ENCODE measurements around the gene TNRC6C.

TNRC6C gene

GRCh38 chr17:78116411-78116810 is 157.9 kb downstream of the TNRC6C start:
- DNase-seq = no peak

DNA sequence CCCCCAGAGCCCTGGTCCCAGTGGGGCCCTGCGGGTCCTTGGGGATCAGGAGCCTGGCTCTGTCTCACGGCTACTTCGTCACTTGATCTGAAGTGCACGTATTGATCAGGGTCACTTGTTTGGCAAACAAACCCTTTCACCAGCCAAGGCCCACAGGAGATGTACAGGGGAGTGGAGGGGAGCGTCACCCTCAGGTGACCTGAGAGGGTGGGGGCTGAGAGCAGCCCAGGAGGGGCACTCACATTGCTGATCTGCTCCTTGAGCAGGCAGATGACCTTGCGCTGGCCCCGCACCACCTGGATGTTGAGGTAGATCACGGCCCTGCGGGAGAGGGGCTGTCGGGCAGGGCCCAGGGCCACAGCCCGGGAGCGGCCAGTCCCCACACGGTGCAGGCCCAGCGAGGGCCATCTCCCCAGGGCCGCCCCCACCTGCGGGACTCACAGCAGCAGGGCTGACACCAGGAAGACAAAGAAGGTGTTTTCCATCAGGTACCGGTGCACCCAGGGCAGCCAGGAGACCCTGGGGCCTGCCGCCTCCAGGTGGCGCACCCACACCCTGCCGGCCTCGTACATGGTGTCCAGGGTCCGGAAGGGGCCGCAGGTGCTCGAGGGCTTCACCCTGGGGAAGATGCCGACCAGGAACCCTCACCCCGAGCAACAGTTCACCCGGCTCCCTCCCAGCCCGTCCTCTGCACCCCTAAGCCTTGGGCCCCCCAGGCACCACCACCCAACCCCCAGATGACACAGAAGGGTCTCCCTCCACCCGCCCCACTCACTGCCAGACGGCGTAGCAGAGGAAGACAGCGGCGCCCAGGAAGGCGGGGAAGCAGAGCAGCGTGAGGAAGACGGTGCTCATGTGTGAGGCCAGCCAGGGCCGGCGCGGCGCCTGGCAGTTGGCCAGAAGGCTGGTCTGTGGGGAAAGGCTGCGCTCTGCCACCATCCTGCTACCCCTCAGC is 158.8 kb downstream of the TNRC6C start:
- DNase-seq = no peak

GRCh38 chr17:78118801-78119241 is 160.3 kb downstream of the TNRC6C start:
- no peak for DNase-seq

GRCh38 chr17:78120537-78120936 is 162.0 kb downstream of the TNRC6C start:
- no peak for DNase-seq

- DNase-seq = peak; percentile 50
These were observed 162.7 kb downstream of the TNRC6C start for GRCh38 chr17:78120971-78121800.

DNA sequence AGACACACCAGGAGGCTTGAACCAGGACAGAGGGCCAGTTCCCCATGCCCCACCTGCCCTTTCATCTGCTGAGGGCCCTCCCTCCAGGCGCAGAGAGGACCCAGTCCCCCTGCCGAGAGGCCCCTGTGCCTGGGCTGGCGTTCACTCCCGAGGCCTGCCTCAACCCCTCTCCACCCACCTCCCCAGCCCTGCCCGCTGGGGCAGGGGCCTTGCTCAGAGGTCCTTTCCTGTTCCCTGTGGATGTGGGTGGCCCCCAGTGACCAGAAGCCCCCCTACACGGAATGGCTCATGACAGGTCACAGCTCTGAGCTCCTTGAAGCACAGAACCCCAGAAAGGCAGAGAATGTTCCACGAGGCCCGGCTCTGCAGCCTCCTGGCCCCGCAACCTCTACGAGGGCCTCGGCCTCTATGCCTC is 163.3 kb downstream of the TNRC6C start:
- DNase-seq = no peak

- no peak for DNase-seq
These were observed 163.9 kb downstream of the TNRC6C start for GRCh38 chr17:78122216-78122930.

GRCh38 chr17:78122931-78123249 is 164.4 kb downstream of the TNRC6C start:
- DNase-seq = no peak

GRCh38 chr17:78123258-78123929 is 164.9 kb downstream of the TNRC6C start:
- DNase-seq = no peak

DNA sequence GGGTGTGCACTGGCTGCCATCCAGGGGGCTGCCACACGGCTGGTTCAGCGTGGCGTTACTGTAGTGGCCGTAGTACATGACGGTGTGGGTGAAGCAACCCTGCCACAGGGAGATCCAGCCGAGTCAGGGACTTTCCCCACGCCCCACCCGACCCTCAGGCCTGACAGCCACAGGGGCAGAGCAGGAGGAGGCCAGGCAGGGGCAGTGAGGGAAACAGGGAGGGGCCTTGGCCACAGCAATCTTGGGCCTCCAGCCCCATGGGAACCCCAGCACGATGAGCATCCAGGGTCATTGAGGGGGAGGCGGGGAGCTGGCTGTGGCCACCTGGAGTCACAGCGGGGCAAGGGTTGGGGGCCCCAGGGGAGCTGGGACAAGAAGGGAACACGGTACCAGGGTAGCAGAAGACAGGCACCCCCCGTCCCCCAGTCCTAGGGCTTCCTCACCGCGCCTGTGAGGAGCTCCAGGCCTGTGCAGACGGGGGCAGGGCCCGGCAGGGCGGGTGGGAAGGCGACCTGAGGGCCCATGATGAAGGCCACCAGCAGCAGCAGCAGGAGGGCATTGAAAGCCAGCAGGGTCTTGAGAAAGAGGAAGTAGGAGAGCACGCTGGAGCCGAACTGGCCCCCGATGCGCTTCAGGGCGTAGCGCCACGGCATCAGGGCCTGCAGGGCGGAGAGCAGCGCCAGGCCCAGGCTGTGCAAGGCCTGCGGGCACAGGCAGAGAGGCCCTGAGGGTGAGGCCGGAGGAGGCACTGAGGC is 165.8 kb downstream of the TNRC6C start:
- no peak for DNase-seq

DNA sequence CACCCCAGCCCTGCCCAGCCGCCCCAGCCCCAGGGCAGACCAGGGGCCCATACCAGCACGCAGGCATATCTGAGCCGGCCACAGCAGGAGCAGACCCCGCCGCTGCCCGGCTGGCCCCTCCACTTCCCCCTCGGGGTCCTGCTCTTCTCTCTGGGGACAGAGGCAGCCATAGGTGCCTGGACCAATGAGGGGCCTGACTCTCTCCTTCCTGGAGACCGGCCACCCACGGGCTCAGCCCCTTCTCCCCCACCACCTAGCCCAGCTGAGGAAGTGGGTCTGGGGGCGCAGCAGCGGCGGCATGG is 166.3 kb downstream of the TNRC6C start:
- no peak for DNase-seq

DNA sequence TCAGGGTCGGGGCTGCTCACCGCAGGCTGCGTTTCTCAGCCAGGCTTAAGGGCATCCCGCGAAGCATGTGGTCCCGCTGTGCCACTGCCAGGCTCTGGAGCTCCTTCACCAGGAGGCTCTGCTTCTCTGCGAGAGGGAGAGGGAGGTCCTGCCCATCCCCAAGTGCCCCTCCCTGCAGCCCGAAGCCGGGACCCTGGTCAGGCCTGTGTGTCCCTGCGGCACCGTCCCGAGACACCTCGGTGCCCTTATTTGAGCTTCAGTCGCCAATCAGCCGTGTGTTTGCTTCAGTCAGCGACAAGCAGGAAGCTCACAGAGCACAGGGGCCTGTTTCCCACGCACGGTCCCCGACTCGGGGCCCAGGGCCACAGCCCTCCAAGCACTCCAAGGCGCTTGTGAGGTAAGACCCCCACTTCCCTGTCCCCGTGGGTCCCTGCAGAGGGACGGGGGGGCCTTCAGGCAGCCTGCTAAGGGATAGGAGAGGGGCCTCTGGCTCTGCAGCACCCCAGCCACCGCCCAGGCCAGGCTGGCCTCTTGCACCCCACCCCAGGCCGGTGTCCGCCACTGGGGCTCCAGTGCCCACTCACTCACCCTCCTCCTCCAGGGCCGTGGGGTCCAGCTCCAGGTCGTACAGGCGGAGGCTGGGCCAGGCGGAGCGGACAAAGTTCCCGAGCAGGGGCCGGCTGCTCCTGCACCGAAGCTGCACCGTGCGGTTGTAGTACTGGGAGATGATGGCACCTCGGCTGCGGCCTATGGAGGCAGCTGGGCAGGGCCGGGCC is 166.8 kb downstream of the TNRC6C start:
- DNase-seq = no peak

- DNase-seq = no peak
These were observed 167.7 kb downstream of the TNRC6C start for GRCh38 chr17:78125976-78126894.

DNA sequence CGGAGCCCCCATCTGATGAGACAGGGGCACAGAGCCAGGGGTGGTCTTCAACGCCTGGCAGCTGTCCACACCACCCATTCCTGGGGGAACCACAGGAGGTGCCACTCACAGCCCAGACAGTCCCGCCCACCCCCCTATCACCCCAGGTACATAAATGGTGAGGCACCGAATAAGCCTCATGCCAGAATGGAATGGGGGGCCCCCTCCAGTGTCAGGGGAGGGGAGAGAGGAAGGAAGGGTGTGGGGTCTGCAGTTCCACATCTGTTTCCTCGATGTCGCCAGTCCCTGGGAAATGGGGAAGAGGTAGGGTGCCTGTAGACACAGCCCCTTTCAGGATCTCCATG is 168.4 kb downstream of the TNRC6C start:
- no peak for DNase-seq

DNA sequence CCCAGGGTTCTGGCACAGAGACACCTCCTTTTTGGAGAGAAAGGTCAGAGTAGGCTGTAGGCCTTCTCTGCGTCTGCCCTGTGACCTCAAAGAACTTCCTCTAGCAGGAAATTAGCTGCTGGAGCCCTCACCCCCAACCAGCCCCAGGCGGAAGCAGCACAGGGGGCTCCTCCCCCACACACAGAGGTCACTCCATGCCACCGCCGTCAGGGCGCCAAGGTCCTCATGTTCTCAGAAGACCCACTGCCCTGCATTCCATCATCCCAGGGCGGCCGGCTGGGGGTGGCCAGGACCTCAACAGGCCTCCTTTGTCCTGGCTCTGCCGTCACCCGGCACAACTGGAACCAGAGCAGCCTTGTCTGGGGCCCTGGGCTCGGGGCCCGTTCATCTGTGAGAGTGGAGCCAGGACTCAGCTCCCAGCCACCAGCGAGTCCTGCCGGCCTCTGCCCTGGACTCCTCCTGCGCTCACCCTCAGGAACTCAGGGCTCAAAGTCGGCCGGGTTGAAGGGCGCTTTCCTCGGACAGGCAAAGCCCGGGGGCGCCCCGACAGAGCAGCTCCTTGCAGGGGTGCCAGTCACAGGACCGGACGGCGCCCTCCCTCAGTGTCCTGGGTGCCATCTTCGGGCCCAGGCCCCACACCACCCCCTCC is 168.9 kb downstream of the TNRC6C start:
- peak; percentile 58 for DNase-seq

DNA sequence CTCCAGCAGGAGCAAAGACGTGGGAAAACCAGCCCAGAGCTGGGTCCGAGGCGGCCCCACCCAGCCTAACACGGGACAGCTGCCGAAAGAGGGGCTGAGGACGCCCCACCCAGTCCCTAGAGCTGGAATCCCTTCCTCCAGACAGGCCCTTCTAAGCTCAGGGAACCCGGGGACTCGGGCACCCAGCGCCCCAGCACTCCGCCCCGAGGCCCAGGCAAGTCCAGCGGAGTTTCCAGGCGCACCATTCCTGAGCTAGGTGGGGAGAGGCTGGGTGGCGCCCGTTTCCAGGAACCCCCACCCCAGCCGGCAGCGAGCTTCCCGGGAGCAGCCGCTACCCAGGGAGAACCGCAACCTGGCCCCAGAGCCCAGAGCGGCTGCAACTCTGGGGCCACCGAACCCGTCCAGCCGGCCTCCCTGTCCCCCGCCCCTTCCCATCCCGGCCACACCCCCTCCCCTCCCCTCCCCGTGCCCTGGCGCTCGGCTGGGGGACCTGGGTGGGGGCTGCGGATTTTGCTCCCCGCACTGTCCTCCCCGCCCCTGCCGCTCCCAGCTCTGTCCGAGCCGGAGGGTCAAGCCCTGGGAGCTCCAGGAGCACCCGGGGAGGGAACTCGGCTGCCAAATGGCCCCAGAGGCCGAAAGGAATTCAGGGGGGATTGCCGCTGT is 169.5 kb downstream of the TNRC6C start:
- DNase-seq = no peak

- peak; percentile 58 for DNase-seq
These were observed 170.2 kb downstream of the TNRC6C start, which contains the start of gene TMC6 for GRCh38 chr17:78128551-78129350. Gene TMC6, minus strand, starts transcription at chr17:78128755. Its CDS starts 1,923 bp downstream, at chr17:78126832.
